A549 (cell line): Measurements from ENCODE around the gene TASOR2. TPM values are rescaled to one million over a fixed set of nuclear protein-coding genes. Genes with fewer than 3 reads are reported as not detected.

Source experiments
- ATAC-seq, 2 experiments: fragments of 200-7000 bp in 1 of 2; fragments of >200 bp in 1 of 2; cut with Nextera tagmentation in 1 of 2; cut with Tn5 transposase in 1 of 2; 3 replicates each; pipeline versions ENCODE4 v1.8.0 to v1.9.1; 2018 to 2020; ENCODE audit warnings: mild to moderate bottlenecking in 1 of 2, moderate library complexity in 1 of 2
- CTCF ChIA-PET: fragments of 300-600 bp; sonication (Branson Sonifier 250); formaldehyde crosslinking; extraction: SDS; loops from one replicate; lab custom pipeline; 2021; ENCODE audit warnings: antibody characterized with exemption, inconsistent platforms; lab: Yijun Ruan, JAX
- POLR2A ChIA-PET: fragments of 350-600 bp; formaldehyde crosslinking; extraction: SDS; loops from one replicate; lab custom pipeline; 2021; ENCODE audit warnings: antibody characterized with exemption, inconsistent platforms; lab: Yijun Ruan, JAX
- DNase-seq, 2 experiments: peaks; one replicate each; pipeline versions ENCODE4 v3.0.0 to v3.0.0-alpha.2; 2011 to 2016; ENCODE audit warnings: low read depth in 1 of 2, low spot score in 1 of 2
- FAIRE-seq: peaks from 2 replicates; lab custom pipeline; 2011; peaks lifted over from hg19 to GRCh38; lab: Jason Lieb, UNC
- H3K27ac ChIP-seq, 2 experiments: fragments of >200 bp; sonication (Bioruptor Twin); formaldehyde crosslinking; 3 replicates each; pipeline ENCODE4 v1.5.1; 2016 to 2017
- H3K4me1 ChIP-seq: fragments of >200 bp; sonication (Bioruptor Twin); formaldehyde crosslinking; 3 replicates; pipeline ENCODE4 v1.6.1; 2016
- H3K4me2 ChIP-seq: fragments of >200 bp; sonication (Bioruptor Twin); formaldehyde crosslinking; 3 replicates; pipeline ENCODE4 v1.6.1; 2016
- H3K4me3 ChIP-seq: fragments of >200 bp; sonication (Bioruptor Twin); formaldehyde crosslinking; 3 replicates; pipeline ENCODE4 v1.5.1; 2016
- H3K9me3 ChIP-seq: fragments of >200 bp; sonication (Bioruptor Twin); formaldehyde crosslinking; 3 replicates; pipeline ENCODE4 v1.6.1; 2016
- CBX2 ChIP-seq: fragments of 200-600 bp; sonication (generic); IDR thresholded peaks from 2 replicates; pipeline ENCODE4 v1.6.1; 2016; ENCODE audit warnings: low read depth, mild to moderate bottlenecking, borderline replicate concordance
- EHMT2 ChIP-seq: fragments of 200-600 bp; sonication (generic); IDR thresholded peaks from 2 replicates; pipeline ENCODE4 v1.6.1; 2016; ENCODE audit warnings: antibody characterized with exemption, low read depth, mild to moderate bottlenecking, moderate library complexity
- EP300 ChIP-seq, 2 experiments: fragments of >200 bp; sonication (Bioruptor Twin); formaldehyde crosslinking; IDR thresholded peaks; 2 replicates in 1 of 2; 3 replicates in 1 of 2; pipeline ENCODE4 v1.6.1; 2016 to 2017
- ESRRA ChIP-seq: fragments of 150-350 bp; IDR thresholded peaks from 2 replicates; pipeline ENCODE4 v1.6.1; 2014; ENCODE audit warnings: mild to moderate bottlenecking, low read length, borderline replicate concordance
- FOSL2 ChIP-seq, 2 experiments: fragments of 450-650 bp in 1 of 2; fragments of >200 bp in 1 of 2; sonication (Bioruptor Twin) in 1 of 2; formaldehyde crosslinking; IDR thresholded peaks; 2 replicates each; pipeline versions ENCODE4 v1.5.0 to v1.6.1; 2016 to 2020; ENCODE audit warnings: mild to moderate bottlenecking in 1 of 2, moderate library complexity in 1 of 2
- HDAC2 ChIP-seq: fragments of 200-600 bp; sonication (generic); IDR thresholded peaks from 2 replicates; pipeline ENCODE4 v1.6.1; 2016
- HEYL ChIP-seq: fragments of 250-450 bp; sonication (Bioruptor Pico); IDR thresholded peaks from 2 replicates; pipeline ENCODE4 v1.8.0; 2021; ENCODE audit warnings: mild to moderate bottlenecking, moderate library complexity
- HOXA7 ChIP-seq: fragments of 250-450 bp; sonication (Bioruptor Pico); IDR thresholded peaks from 2 replicates; pipeline ENCODE4 v1.5.0; 2020; ENCODE audit warnings: mild to moderate bottlenecking, moderate library complexity
- HOXB13 ChIP-seq: fragments of 250-450 bp; sonication (Bioruptor Pico); IDR thresholded peaks from 2 replicates; pipeline ENCODE4 v1.5.0; 2020; ENCODE audit warnings: low read depth, mild to moderate bottlenecking, moderate library complexity
- HOXB5 ChIP-seq: fragments of 250-450 bp; sonication (Bioruptor Pico); IDR thresholded peaks from 2 replicates; pipeline ENCODE4 v1.5.0; 2020; ENCODE audit warnings: mild to moderate bottlenecking, moderate library complexity
- JUN ChIP-seq, 2 experiments: fragments of >200 bp; sonication (Bioruptor Twin); formaldehyde crosslinking; IDR thresholded peaks; 2 replicates in 1 of 2; 3 replicates in 1 of 2; pipeline ENCODE4 v1.6.1; 2016 to 2017
- MYC ChIP-seq: IDR thresholded peaks from 2 replicates; pipeline ENCODE4 v1.6.1; 2012; ENCODE audit warnings: mild to moderate bottlenecking, inconsistent platforms, low read length, improper control_type of control experiment, borderline replicate concordance
- NPAS2 ChIP-seq: fragments of 250-450 bp; sonication (Bioruptor Pico); IDR thresholded peaks from 2 replicates; pipeline ENCODE4 v1.8.0; 2022; ENCODE audit warnings: mild to moderate bottlenecking, moderate library complexity, borderline replicate concordance
- NR3C1 ChIP-seq: fragments of >200 bp; sonication (Bioruptor Twin); formaldehyde crosslinking; IDR thresholded peaks from 3 replicates; pipeline ENCODE4 v1.6.1; 2017
- PHF8 ChIP-seq: fragments of 200-600 bp; sonication (generic); IDR thresholded peaks from 2 replicates; pipeline ENCODE4 v1.6.1; 2016; ENCODE audit warnings: low read depth, mild to moderate bottlenecking, antibody characterized with exemption, moderate library complexity, borderline replicate concordance
- RAD21 ChIP-seq, 2 experiments: fragments of >200 bp in 1 of 2; sonication (Bioruptor Twin) in 1 of 2; formaldehyde crosslinking in 1 of 2; IDR thresholded peaks in 1 of 2; conservative IDR thresholded peaks in 1 of 2; 2 replicates in 1 of 2; 3 replicates in 1 of 2; pipeline ENCODE4 v1.6.1; 2012 to 2018; ENCODE audit warnings: inconsistent platforms in 1 of 2
- SMC3 ChIP-seq: fragments of >200 bp; sonication (Bioruptor Twin); formaldehyde crosslinking; IDR thresholded peaks from 3 replicates; pipeline ENCODE4 v1.6.1; 2018; ENCODE audit warnings: inconsistent platforms
- SREBF2 ChIP-seq: fragments of 450-650 bp; IDR thresholded peaks from 2 replicates; pipeline ENCODE4 v1.6.1; 2014; ENCODE audit warnings: mild to moderate bottlenecking, moderate library complexity
- TP53 ChIP-seq: fragments of 250-450 bp; sonication (Bioruptor Pico); IDR thresholded peaks from 2 replicates; pipeline ENCODE4 v1.5.0; 2021; ENCODE audit warnings: mild to moderate bottlenecking, moderate library complexity
- ZC3H11A ChIP-seq: fragments of 450-650 bp; IDR thresholded peaks from 2 replicates; pipeline ENCODE4 v1.6.1; 2014; ENCODE audit warnings: antibody characterized with exemption, mild to moderate bottlenecking
- ZFP36 ChIP-seq: fragments of 450-650 bp; IDR thresholded peaks from 2 replicates; pipeline ENCODE4 v1.6.1; 2014; ENCODE audit warnings: borderline replicate concordance; ENCODE audit not compliant: partially characterized antibody
- ZSCAN20 ChIP-seq: fragments of 250-450 bp; sonication (Bioruptor Pico); IDR thresholded peaks from 2 replicates; pipeline ENCODE4 v1.8.0; 2022; ENCODE audit warnings: mild to moderate bottlenecking, moderate library complexity
- WGBS: methylation state at CpG from one replicate; pipeline ENCODE4 v1.1.6; 2017; ENCODE audit errors: missing lambda C conversion rate; 5-methylcytosine and 5-hydroxymethylcytosine counted together
- polyA plus RNA-seq, 4 experiments: library from polyadenylated mRNA; depleted of rRNA in 3 of 4; stranded (reverse); fragments of >200 nt; fragmentation: RNase III in 1 of 4; extraction: RNeasy Plus Mini Kit Qiagen cat#74134 plus additional on column Dnase treatment in 1 of 4; gene quantifications; 2 replicates in 3 of 4; 3 replicates in 1 of 4; pipeline ENCODE4 v1.2.3, GENCODE V29; 2011 to 2017
- TF ChIP-seq, protein P1 (sequence below): fragments of 250-450 bp; sonication (Bioruptor Pico); IDR thresholded peaks from 2 replicates; pipeline ENCODE4 v1.5.0; 2020; ENCODE audit warnings: low read depth, mild to moderate bottlenecking, moderate library complexity
- TF ChIP-seq, protein P2 (sequence below): IDR thresholded peaks from 2 replicates; pipeline ENCODE4 v1.6.1; 2012
- TF ChIP-seq, protein P3 (sequence below): IDR thresholded peaks from 2 replicates; pipeline ENCODE4 v1.6.1; 2012
- TF ChIP-seq, protein P4 (sequence below): fragments of 150-350 bp; IDR thresholded peaks from 2 replicates; pipeline ENCODE4 v1.6.1; 2014; ENCODE audit warnings: low read depth, mild to moderate bottlenecking, low read length

Gene TASOR2
- polyA plus RNA-seq, 2 of the 4 experiments (the other 2 are of a cell fraction), result 27.0 to 96.7 TPM

DNA sequence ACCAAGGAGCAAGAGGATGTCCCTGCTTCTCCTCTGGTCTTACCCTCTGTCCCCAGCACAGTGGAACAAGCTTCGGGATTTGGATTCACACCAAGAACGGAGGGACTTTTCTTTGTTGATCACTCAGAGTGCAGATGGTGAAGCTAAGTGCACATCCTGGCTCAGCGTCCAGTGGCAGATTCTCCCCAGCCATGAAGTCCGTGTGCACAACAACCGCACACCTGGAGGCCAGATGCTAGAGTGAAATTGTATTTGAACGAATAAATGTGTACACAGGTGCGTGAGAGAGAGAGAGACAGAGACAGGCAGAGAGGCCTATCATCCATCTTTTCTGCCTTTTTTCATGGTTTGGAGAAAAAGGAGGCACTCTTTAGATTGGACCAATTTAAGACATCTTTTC, 49.7 kb upstream of the TASOR2 start (continued):
- TF ChIP-seq SREBF2 (no peak), HDAC2 (no peak), PHF8 (no peak), MYC (no peak), NPAS2 (CRISPR knock-in tag) (no peak)
- TF ChIP-seq, protein P1, sequence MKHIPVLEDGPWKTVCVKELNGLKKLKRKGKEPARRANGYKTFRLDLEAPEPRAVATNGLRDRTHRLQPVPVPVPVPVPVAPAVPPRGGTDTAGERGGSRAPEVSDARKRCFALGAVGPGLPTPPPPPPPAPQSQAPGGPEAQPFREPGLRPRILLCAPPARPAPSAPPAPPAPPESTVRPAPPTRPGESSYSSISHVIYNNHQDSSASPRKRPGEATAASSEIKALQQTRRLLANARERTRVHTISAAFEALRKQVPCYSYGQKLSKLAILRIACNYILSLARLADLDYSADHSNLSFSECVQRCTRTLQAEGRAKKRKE, result no peak

DNA sequence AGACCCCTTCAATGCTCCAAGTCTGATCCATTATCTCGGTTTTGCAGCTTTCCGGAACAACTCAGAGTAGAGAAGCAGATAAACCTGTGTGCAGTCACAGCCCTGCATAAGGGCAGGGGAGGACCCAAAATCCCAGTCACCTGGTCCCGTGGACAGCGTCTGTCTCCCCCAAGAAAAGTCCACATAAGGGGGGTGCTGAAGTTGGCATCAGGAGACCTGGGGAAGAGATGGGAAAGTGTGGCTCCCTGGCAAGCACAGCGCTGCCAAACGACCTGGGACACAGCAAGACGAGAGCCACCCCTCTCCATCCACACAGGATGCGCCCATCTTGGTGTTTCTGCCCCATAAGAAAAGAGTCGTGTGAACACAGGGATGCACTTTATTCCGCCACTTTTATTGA, 46.1 kb upstream of the TASOR2 start:
- 92% methylated on average over 10 of the region's 10 CpGs for WGBS
- H3K4me3 ChIP-seq, result no peak overlapping the region
- ChIA-PET POLR2A (no interaction called here), CTCF (interaction anchor here (0.5 to 0.8 kb wide), 2 partner anchors 15 to 248 kb away, joined by 3 read pairs; no protein-coding TSS in a partner anchor)
- DNase-seq, result no peak
- ATAC-seq, result no peak
- H3K4me1 ChIP-seq, result no peaks in the 10 kb centered on the region
- FAIRE-seq, result no peak
- H3K4me2 ChIP-seq, result no peak overlapping the region
- no peaks in the 10 kb centered on the region for H3K9me3 ChIP-seq
- H3K27ac ChIP-seq, result no peak overlapping the region
- TF ChIP-seq ZC3H11A (no peak), SMC3 (no peak), FOSL2 (IDR thresholded peaks at IDR 0.05) (no peak), FOSL2 (CRISPR knock-in tag; IDR thresholded peaks at IDR 0.05) (no peak), NR3C1 (no peak)
- TF ChIP-seq, protein P2, sequence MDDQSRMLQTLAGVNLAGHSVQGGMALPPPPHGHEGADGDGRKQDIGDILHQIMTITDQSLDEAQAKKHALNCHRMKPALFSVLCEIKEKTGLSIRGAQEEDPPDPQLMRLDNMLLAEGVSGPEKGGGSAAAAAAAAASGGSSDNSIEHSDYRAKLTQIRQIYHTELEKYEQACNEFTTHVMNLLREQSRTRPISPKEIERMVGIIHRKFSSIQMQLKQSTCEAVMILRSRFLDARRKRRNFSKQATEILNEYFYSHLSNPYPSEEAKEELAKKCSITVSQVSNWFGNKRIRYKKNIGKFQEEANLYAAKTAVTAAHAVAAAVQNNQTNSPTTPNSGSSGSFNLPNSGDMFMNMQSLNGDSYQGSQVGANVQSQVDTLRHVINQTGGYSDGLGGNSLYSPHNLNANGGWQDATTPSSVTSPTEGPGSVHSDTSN, result no peak

DNA sequence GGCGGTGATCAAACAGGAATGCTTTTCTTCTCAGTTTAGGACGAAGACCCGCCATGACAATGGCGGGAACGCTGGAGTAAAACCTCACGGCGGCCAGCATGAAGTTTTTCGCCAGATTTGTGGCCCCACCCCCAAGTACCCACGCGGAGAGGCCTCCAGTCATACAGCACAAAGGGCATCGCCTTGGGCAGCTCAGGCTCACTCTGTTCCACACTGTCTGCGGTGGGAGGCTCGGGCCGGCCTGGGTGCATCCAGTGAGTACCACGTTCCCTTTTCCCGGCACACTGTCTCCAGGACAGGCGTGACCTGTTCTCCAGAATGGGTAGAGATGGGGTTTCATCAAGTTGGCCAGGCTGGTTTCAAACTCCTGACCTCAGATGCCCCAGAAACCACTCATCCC, 45.6 kb upstream of the TASOR2 start:
- WGBS, result 86% methylated on average over 17 of the region's 17 CpGs
- no peak overlapping the region for H3K27ac ChIP-seq
- H3K4me3 ChIP-seq, result no peak overlapping the region
- ATAC-seq (no peak), FAIRE-seq (no peak), DNase-seq (no peak)
- no peaks in the 10 kb centered on the region for H3K4me1 ChIP-seq
- POLR2A ChIA-PET, result no interaction called here
- no peak overlapping the region for H3K4me2 ChIP-seq
- no peak for TF ChIP-seq TP53 (CRISPR knock-in tag)
- TF ChIP-seq HOXB13 (CRISPR knock-in tag), result no peak
- TF ChIP-seq, protein P3, sequence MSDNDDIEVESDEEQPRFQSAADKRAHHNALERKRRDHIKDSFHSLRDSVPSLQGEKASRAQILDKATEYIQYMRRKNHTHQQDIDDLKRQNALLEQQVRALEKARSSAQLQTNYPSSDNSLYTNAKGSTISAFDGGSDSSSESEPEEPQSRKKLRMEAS, result no peak
- CTCF ChIA-PET, result interaction anchor here (0.5 to 1.0 kb wide), 2 partner anchors 9 to 248 kb away, joined by 3 read pairs; no protein-coding TSS in a partner anchor
- H3K9me3 ChIP-seq, result no peaks in the 10 kb centered on the region

DNA sequence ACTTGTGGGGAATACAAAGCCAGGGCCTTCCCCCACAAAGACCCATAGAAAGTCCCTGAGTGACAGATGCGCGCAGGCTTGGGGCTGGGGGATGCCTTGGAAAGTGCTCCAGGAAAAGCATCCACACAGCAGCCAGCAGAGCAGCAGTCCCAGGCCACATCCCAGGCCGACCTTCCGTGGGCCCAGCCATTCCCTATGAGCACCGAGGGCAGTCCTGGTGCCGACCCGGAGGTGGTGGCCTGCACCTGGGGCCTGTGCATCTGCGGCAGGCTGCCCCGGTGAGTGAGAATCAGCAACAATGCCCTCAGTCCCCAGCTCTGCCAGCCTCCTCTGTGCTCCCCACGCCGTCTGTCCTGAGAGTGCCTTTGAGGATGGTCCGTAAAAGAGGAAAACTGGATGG, 44.6 kb upstream of the TASOR2 start:
- no peak overlapping the region for H3K4me3 ChIP-seq
- TF ChIP-seq ZC3H11A (no peak), HOXB5 (CRISPR knock-in tag) (no peak), HOXA7 (CRISPR knock-in tag) (no peak), ESRRA (no peak), CBX2 (no peak), JUN (IDR thresholded peaks at IDR 0.05) (no peak), HEYL (CRISPR knock-in tag) (no peak), ZFP36 (no peak), EHMT2 (no peak), EP300 (IDR thresholded peaks at IDR 0.05) (no peak), SMC3 (no peak), ZSCAN20 (CRISPR knock-in tag) (no peak), TP53 (CRISPR knock-in tag) (no peak), PHF8 (no peak), MYC (no peak), RAD21 (conservative IDR thresholded peaks at IDR 0.05 in 1 of 2, IDR thresholded peaks at IDR 0.05 in 1 of 2) (no peak)
- TF ChIP-seq, protein P1, result no peak
- TF ChIP-seq, protein P4, sequence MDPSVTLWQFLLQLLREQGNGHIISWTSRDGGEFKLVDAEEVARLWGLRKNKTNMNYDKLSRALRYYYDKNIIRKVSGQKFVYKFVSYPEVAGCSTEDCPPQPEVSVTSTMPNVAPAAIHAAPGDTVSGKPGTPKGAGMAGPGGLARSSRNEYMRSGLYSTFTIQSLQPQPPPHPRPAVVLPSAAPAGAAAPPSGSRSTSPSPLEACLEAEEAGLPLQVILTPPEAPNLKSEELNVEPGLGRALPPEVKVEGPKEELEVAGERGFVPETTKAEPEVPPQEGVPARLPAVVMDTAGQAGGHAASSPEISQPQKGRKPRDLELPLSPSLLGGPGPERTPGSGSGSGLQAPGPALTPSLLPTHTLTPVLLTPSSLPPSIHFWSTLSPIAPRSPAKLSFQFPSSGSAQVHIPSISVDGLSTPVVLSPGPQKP, result no peak
- TF ChIP-seq, protein P2, result no peak
- H3K4me1 ChIP-seq, result no peaks in the 10 kb centered on the region
- WGBS, result 94% methylated on average over 12 of the region's 12 CpGs
- POLR2A ChIA-PET, result no interaction called here
- no peak for ATAC-seq
- FAIRE-seq, result no peak
- H3K27ac ChIP-seq, result no peak overlapping the region
- no peak overlapping the region for H3K4me2 ChIP-seq
- DNase-seq, result no peak
- CTCF ChIA-PET, result interaction anchor here (1.0 to 2.9 kb wide), 2 partner anchors 10 to 17 kb away, joined by 3 to 12 read pairs; no protein-coding TSS in a partner anchor
- H3K9me3 ChIP-seq, result no peaks in the 10 kb centered on the region
